ENCODE data around the gene KIFAP3.
A peak's percentile ranks its signal among the peaks of the same experiment; 100 is the strongest.

KIFAP3 gene

GRCh38 chr1:169974067-169974466 is 100.4 kb downstream of the KIFAP3 start:
- no peak for DNase-seq

- no peak for DNase-seq
Observed at GRCh38 chr1:169970114-169970513, 104.4 kb downstream of the KIFAP3 start.

DNA sequence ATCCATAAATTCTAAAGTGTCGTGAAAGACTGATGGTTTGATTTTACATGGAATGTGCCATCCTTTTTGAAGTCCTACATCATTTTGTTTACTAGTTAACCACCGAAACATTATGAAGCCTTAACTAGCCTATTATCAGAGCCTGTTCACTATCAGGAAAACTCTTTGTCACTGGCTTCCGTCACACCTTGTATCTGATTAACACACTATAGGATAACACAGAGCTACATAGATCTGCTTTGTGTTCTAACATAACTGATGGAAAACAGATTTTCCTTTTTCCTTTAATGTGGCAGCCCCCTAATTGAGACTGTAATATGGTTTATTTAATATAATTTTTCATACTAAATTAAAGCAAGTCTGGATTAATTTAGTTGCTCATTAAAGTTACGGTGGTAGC is 106.3 kb downstream of the KIFAP3 start:
- DNase-seq: no peak

- DNase-seq: no peak
Observed at GRCh38 chr1:169964206-169964605, 110.3 kb downstream of the KIFAP3 start.

GRCh38 chr1:169959686-169960085 is 114.8 kb downstream of the KIFAP3 start:
- DNase-seq: no peak

GRCh38 chr1:169958987-169959386 is 115.5 kb downstream of the KIFAP3 start:
- DNase-seq: no peak

DNA sequence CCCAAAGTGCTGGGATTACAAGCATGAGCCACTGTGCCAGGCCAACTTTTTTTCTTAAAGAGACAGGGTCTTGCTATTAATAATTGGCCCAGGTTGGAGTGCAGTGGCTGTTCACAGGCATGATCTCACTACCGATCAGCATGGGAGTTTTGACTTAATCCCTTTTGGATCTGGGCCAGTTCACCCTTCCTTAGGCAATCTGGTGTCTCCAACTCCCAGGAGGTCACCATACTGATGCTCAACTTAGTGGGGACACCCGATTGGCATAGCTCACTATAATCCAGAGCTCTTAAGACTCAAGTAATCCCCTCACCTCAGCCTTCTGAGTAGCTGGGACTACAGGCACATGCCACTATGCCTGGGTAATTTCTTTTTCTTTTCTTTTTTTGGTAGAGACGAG is 116.6 kb downstream of the KIFAP3 start:
- DNase-seq: no peak

DNA sequence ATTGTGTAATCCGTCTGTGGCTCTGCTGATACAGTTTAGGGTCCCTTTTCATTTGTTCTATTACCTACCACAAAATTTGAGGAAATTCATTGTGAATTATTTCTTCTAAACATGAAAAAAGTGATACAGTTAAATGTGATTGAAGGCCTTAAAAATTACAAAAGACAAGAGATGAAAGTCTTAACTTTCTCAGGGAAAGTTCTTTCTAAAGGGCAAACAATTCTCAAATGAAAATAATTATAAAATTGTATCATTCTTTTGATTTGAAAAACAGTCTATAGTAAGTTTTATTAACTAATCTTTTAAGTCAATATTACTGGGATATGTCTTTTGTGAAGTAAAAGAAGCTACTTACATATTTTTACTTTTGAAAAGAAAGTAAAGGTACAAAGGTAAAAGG is 123.4 kb downstream of the KIFAP3 start:
- no peak for DNase-seq

GRCh38 chr1:169949139-169949538 is 125.4 kb downstream of the KIFAP3 start:
- DNase-seq: no peak

- DNase-seq: no peak
Observed at GRCh38 chr1:169946206-169946605, 128.3 kb downstream of the KIFAP3 start.

DNA sequence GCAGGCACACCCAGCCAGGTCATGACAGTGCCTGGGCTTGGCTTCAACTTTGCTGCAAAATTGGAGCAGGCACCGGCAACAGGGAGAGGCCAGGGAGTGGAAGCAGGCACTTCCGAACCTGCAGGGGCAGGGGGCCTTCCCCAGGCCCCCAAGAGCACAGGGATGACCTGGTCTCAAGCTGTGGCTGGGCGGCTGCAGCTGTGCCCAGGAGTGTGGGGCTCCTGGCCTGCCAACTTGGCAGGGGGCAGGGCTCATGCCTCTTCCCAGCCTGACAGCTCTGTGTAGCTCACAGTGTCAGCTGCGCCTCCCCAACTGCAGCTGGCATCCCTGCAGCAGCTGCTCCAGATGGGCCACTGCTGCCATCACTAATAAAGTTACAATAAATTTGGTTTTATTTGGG is 129.3 kb downstream of the KIFAP3 start:
- no peak for DNase-seq

DNA sequence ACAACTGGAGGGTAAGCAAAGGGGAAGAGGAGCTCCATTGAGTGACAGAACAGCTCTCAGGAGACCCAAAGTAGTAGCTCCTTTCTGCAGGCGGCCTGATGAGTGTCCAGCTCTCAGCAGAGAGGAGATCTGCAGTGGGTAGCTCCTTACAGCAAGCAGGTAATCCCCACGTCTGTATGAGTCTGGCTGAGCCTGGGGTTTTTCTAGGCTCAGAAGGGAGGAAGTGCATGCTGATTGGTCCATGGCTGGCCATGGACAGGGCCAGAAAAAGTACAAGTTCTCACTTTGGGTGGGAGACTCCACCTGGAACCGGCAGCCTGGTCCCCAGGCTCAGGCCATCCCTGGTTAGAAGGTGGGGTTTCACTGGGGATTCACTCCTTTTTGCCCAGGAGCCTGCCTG is 129.9 kb downstream of the KIFAP3 start:
- DNase-seq: no peak

DNA sequence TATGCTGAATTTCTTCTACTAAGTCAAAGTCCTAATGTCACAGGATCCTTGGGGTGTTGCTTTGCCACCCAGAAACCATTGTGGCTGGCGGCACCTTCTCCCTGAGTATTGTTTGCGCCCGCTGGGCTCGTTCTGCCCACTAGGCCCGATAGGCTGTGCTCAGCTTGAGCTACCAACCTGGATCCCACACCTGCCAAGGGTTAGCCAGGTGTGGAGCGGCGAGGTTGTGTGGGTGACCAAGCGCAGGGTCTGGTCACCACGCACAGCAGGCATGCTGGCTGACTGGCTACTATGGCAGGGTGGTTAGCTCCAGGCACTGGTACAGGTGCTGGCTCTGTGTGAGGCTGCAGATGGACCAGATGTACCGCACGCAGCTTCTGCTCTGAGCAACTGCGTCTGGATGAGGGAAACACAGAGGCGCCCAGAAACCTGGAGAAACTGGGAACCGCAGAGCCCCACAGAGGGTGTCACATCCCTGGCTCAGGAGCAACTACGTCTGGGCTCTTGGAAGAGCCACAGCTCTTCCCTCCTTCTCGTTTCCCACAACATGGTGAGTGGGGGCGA is 130.4 kb downstream of the KIFAP3 start:
- DNase-seq: no peak

GRCh38 chr1:169941982-169942830 is 132.3 kb downstream of the KIFAP3 start:
- DNase-seq: no peak

- DNase-seq: no peak
Observed at GRCh38 chr1:169933984-169934725, 140.3 kb downstream of the KIFAP3 start.

DNA sequence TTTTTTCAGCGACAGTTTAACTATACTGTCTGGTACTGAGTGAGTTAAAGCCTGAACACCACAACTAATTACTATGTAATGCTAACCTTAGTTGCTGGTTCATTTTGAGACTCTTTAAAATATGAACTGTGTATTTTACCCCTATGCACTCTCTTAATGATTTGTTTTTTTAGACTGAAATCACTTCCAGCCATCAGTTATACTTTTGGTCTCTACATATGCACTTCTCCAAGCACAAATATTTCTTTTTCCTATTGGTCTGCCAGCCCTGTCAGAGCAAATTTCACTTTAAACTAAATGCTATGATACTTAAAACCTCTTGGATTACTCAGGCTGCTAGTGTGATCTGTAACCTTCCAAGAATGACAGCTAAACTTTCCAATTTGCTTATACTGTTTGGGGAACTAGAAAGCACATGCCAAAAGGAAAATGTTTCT is 142.7 kb downstream of the KIFAP3 start:
- DNase-seq: no peak

DNA sequence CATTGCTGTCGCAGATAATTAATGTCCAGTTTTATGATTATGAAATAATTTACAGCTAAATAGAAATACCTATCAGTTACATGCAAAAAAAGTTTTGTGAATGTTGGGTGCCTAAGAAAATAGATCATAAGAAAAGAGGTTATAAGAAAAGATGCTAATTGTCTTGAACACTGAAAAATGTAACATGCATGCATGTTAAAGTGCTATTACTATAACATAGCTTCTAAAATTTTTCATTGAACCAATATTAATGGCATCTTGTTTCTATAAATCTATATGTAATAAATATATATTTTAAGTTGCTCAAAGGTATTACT is 145.3 kb downstream of the KIFAP3 start:
- no peak for DNase-seq

DNA sequence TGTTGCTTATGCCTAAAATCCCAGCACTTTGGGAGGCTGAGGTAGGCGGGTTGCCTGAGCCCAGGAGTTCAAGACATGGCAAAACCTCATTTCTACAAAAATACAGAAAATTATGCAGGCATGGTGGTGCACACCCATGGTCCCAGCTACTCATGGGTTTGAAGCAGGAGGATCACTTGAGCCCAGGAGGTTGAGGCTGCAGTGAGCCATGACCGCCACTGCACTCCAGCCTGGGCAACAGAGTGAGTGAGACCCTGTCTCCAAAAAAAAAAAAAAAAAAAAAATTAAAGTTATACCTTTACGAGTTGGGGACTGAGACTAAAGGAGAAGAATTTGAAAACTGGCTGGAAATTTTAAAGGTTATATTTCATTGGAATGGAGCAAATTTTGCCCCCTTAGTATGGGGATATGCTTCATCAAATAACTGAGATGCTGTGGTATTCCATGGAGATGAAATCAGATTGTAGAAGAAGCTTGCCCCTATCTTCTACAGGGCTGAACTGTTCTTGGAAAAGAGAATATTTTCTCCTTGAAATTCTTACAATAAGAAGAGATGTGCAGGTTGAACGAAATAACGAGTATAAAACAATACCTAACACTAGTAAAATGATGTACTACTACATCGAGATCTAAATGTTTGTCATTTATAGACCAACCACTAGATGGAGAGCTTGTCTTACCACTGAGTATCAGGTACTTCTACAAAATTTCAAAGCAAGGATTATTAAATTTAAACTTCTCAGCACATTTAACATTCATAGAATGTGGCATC is 145.9 kb downstream of the KIFAP3 start:
- peak; percentile 51 for DNase-seq

GRCh38 chr1:169925505-169926482 is 148.7 kb downstream of the KIFAP3 start:
- DNase-seq: no peak

GRCh38 chr1:169924829-169925228 is 149.7 kb downstream of the KIFAP3 start:
- no peak for DNase-seq

DNA sequence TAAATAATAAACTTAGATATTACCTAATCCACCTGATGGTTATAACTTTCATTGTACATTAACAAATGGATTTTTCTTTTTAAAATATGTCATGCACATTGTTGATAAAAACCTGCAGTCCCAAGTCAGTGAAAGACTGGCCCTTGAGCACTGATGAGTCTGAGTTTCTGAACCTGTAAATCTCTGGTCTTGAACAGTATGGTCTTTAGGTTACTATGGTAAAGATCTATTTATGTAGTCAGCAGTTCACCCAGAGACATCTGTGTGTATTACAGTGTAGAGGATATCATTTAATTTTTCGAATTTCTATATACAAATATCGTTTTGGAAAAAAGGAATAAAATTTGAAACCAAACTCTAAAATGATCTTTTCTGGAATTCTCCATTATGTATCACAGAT is 150.4 kb downstream of the KIFAP3 start:
- no peak for DNase-seq

DNA sequence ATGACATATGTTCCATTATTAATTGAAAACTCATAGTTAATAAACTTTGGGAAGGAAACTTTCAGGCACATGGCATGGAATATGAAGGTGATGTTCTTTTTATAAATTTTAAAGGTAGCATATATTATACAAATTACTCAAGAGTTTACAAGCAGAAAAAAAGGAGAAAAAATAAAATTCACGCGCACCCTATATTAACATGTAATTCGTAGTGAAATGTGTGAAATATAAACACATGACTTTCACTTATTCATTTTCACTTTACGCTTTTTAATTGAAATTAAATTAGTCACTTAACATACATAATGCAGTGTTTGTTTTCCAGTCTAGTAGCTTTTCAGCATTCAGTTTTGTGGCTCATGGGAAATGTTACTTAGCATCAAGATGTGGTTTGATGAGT is 153.4 kb downstream of the KIFAP3 start:
- DNase-seq: no peak

All from RPMI8226 (cell line).